ENCODE results near the gene ZMYND10. TPM values are rescaled to one million over a fixed set of nuclear protein-coding genes. Genes with fewer than 3 reads are reported as not detected.

Gene ZMYND10
- total and polyA plus RNA-seq, 9 of the 15 experiments (the other 6 are each of a cell fraction or from before 2014, with no cell fraction given): 0.20 to 2.8 (median 0.70) TPM

DNA sequence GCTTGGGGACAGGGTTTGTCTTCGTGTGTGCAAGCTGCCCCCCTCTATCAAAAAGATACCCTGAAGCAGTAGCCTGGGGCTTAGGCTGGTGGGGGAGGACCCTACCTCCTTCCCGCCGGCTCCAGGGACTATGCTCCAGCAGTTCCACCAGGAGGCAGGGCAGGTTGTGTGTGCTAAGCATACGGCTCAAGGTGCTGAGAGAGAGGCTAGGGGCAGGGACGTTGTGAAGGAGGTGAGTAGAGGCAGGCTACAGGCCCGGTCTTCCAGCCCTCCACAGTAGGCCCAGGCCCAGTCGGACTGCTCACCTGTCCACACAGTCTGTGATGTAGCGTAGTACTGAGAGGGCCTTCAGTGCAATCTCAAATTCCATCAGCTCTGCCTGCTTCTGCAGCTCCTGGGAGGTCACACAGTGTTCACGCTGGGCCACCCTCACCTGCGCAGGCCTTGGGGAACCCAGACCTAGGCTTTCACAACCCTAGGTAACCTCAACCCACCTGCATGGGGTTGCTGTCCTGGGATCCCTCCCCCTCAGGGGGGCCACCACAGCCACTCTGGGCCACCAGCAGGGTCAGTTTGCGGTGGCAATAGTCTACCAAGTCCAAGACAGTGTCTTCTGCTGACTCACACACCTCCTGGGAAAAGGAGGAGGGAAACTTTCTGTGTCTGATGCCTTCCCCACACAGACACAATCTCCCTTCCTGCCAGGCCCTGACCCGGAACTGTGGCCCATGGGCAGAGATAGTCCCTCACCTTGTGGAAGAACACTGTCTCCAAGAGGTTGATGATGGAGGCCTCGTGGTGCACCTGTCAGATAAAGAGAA lies 2.5 kb downstream of the ZMYND10 start (continued):
- no peak for TF ChIP-seq ZNF764 (CRISPR knock-in tag; IDR thresholded peaks at IDR 0.05; ENCODE audit: low read depth)
- TF ChIP-seq SMARCA5 (IDR thresholded peaks at IDR 0.05): no peak
- TF ChIP-seq SP1 (CRISPR knock-in tag; IDR thresholded peaks at IDR 0.05): no peak
- TF ChIP-seq, protein P1, sequence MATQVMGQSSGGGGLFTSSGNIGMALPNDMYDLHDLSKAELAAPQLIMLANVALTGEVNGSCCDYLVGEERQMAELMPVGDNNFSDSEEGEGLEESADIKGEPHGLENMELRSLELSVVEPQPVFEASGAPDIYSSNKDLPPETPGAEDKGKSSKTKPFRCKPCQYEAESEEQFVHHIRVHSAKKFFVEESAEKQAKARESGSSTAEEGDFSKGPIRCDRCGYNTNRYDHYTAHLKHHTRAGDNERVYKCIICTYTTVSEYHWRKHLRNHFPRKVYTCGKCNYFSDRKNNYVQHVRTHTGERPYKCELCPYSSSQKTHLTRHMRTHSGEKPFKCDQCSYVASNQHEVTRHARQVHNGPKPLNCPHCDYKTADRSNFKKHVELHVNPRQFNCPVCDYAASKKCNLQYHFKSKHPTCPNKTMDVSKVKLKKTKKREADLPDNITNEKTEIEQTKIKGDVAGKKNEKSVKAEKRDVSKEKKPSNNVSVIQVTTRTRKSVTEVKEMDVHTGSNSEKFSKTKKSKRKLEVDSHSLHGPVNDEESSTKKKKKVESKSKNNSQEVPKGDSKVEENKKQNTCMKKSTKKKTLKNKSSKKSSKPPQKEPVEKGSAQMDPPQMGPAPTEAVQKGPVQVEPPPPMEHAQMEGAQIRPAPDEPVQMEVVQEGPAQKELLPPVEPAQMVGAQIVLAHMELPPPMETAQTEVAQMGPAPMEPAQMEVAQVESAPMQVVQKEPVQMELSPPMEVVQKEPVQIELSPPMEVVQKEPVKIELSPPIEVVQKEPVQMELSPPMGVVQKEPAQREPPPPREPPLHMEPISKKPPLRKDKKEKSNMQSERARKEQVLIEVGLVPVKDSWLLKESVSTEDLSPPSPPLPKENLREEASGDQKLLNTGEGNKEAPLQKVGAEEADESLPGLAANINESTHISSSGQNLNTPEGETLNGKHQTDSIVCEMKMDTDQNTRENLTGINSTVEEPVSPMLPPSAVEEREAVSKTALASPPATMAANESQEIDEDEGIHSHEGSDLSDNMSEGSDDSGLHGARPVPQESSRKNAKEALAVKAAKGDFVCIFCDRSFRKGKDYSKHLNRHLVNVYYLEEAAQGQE (IDR thresholded peaks at IDR 0.05; ENCODE audit: borderline replicate concordance): no peak
- TF ChIP-seq, protein P1 (CRISPR knock-in tag; IDR thresholded peaks at IDR 0.05; ENCODE audit: low read depth): no peak

Data from K562 (cell line).